Ascending aorta (tissue), 2 donors: ENCODE data around the gene GABBR2. TPM values are rescaled to one million over a fixed set of nuclear protein-coding genes. Genes with fewer than 3 reads are reported as not detected.

Source experiments
- DNase-seq, 2 donors: peaks; one replicate each; pipeline ENCODE4 v3.0.0-alpha.2; 2019; ENCODE audit warnings: low spot score in 2 of 2
- H3K27ac ChIP-seq, 2 donors: fragments of 200-600 bp; sonication (generic); one replicate each; pipeline ENCODE4 v1.5.1; 2016 to 2017; ENCODE audit warnings: mild to moderate bottlenecking in 1 of 2
- H3K27me3 ChIP-seq: fragments of 200-600 bp; sonication (generic); one replicate; pipeline ENCODE4 v1.5.1; 2017
- H3K36me3 ChIP-seq, 2 donors: fragments of 200-600 bp; sonication (generic); one replicate each; pipeline ENCODE4 v1.5.1; 2016
- H3K4me1 ChIP-seq, 2 donors: fragments of 200-600 bp; sonication (generic); one replicate each; pipeline ENCODE4 v1.5.1; 2016 to 2017; ENCODE audit warnings: mild to moderate bottlenecking in 1 of 2
- H3K4me3 ChIP-seq, 2 donors: fragments of 200-600 bp; sonication (generic); one replicate each; pipeline ENCODE4 v1.5.1; 2016 to 2017; ENCODE audit warnings: mild to moderate bottlenecking in 1 of 2
- H3K9me3 ChIP-seq, 2 donors: fragments of 200-600 bp; sonication (generic); one replicate each; pipeline ENCODE4 v1.5.1; 2016
- CTCF ChIP-seq, 3 experiments: fragments of 200-600 bp in 2 of 3; fragments of 450-650 bp in 1 of 3; sonication (generic) in 2 of 3; IDR thresholded peaks; one replicate each; pipeline ENCODE4 v1.5.1; 2016 to 2019; ENCODE audit warnings: antibody characterized with exemption in 3 of 3, mild to moderate bottlenecking in 1 of 3, moderate library complexity in 1 of 3
- intact Hi-C: fragments of 100-400 bp; cut with DNase I; formaldehyde crosslinking; loops from one replicate; pipeline ENCODE4 v1.15.1; 2023
- total RNA-seq: library from RNA; depleted of rRNA; stranded (reverse); fragments of >200 nt; gene quantifications from one replicate; pipeline ENCODE4 v1.1.0, GENCODE V29; 2016

The GABBR2 gene
- total RNA-seq, 1 donor from 2014 or later, result not detected

- no peaks in the 10 kb centered on the region for H3K9me3 ChIP-seq
- intact Hi-C loops, result no loop called here
- no peaks in the 10 kb centered on the region for H3K36me3 ChIP-seq
- DNase-seq, result no peak
- H3K27ac ChIP-seq, result no peak overlapping the region
- H3K4me3 ChIP-seq, result no peak overlapping the region
- no peaks in the 10 kb centered on the region for H3K27me3 ChIP-seq
- H3K4me1 ChIP-seq, result no peaks in the 10 kb centered on the region
- no peak for TF ChIP-seq CTCF (IDR thresholded peaks at IDR 0.05)
These were observed 364.2 kb downstream of the GABBR2 start for GRCh38 chr9:98344581-98344980.

- no peak for TF ChIP-seq CTCF (IDR thresholded peaks at IDR 0.05)
- no peak overlapping the region for H3K4me3 ChIP-seq
- no peaks in the 10 kb centered on the region for H3K4me1 ChIP-seq
- DNase-seq, result no peak
- intact Hi-C loops, result no loop called here
- H3K27ac ChIP-seq, result no peak overlapping the region
- H3K9me3 ChIP-seq, result no peaks in the 10 kb centered on the region
- no peaks in the 10 kb centered on the region for H3K27me3 ChIP-seq
- no peaks in the 10 kb centered on the region for H3K36me3 ChIP-seq
These were observed 365.9 kb downstream of the GABBR2 start for GRCh38 chr9:98342820-98343210.

- DNase-seq, result no peak
- intact Hi-C loops, result no loop called here
These were observed 366.5 kb downstream of the GABBR2 start for GRCh38 chr9:98342098-98342819.

GRCh38 chr9:98341157-98342097 lies 367.3 kb downstream of the GABBR2 start:
- no peak overlapping the region for H3K4me3 ChIP-seq
- TF ChIP-seq CTCF (IDR thresholded peaks at IDR 0.05), result no peak
- no peaks in the 10 kb centered on the region for H3K36me3 ChIP-seq
- H3K27ac ChIP-seq, result no peak overlapping the region
- intact Hi-C loops, result no loop called here
- no peak for DNase-seq
- no peaks in the 10 kb centered on the region for H3K27me3 ChIP-seq
- H3K4me1 ChIP-seq, result no peaks in the 10 kb centered on the region
- peaks cover 0 to 4% of the 10 kb centered on the region in 2 donors for H3K9me3 ChIP-seq

More at GRCh38 chr9:98342098-98342819, 366.5 kb downstream of the GABBR2 start:
- no peak for TF ChIP-seq CTCF (IDR thresholded peaks at IDR 0.05)
- Histone ChIP-seq H3K4me3 (no peak overlapping the region), H3K4me1 (no peaks in the 10 kb centered on the region), H3K36me3 (no peaks in the 10 kb centered on the region), H3K9me3 (peaks cover 0 to 4% of the 10 kb centered on the region in 2 donors), H3K27me3 (no peaks in the 10 kb centered on the region), H3K27ac (no peak overlapping the region)

- peaks cover 0 to 4% of the 10 kb centered on the region in 2 donors for H3K9me3 ChIP-seq
- intact Hi-C loops, result no loop called here
- no peak overlapping the region for H3K4me3 ChIP-seq
- no peak for TF ChIP-seq CTCF (IDR thresholded peaks at IDR 0.05)
- DNase-seq, result no peak
- H3K36me3 ChIP-seq, result no peaks in the 10 kb centered on the region
- no peaks in the 10 kb centered on the region for H3K4me1 ChIP-seq
- H3K27ac ChIP-seq, result no peak overlapping the region
- no peaks in the 10 kb centered on the region for H3K27me3 ChIP-seq
These were observed 368.5 kb downstream of the GABBR2 start for GRCh38 chr9:98339987-98340800.
